SU-DHL-6 (cell line): ENCODE data around the gene TMEM116.

Experiments
- EZH2phosphoT487 ChIP-seq: fragments of 200-600 bp; sonication (generic), shearing (Covaris generic); conservative IDR thresholded peaks from 2 replicates; pipeline ENCODE4 v1.6.1; 2018; ENCODE audit warnings: mild to moderate bottlenecking, antibody characterized with exemption, low read length, moderate library complexity, mixed read lengths
- TF ChIP-seq, protein P1 (sequence below): fragments of 200-600 bp; sonication (generic); IDR thresholded peaks from one replicate; pipeline ENCODE4 v1.5.1; 2017; ENCODE audit warnings: antibody characterized with exemption, mild to moderate bottlenecking, low read length, moderate library complexity; ENCODE audit not compliant: insufficient read depth, poor library complexity, severe bottlenecking

DNA sequence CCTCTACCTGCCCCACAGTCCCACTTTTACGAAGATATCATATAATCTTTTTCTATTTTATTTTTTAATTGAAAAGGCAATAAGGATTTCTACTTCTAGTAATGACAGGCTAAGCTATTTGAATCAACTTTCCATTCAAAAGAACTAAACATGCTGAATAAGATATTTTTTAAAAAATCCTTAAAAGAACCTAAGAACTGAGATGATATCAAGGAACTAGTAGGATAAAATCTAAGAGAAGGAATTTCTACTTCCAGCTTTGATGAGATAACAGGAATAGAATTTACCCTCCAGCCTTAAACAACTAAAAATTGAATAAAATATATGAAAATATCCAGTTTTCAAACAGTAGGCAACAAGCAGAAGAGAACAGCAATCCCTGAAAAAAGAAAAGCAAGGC lies 69.0 kb downstream of the TMEM116 start:
- TF ChIP-seq, protein P1, sequence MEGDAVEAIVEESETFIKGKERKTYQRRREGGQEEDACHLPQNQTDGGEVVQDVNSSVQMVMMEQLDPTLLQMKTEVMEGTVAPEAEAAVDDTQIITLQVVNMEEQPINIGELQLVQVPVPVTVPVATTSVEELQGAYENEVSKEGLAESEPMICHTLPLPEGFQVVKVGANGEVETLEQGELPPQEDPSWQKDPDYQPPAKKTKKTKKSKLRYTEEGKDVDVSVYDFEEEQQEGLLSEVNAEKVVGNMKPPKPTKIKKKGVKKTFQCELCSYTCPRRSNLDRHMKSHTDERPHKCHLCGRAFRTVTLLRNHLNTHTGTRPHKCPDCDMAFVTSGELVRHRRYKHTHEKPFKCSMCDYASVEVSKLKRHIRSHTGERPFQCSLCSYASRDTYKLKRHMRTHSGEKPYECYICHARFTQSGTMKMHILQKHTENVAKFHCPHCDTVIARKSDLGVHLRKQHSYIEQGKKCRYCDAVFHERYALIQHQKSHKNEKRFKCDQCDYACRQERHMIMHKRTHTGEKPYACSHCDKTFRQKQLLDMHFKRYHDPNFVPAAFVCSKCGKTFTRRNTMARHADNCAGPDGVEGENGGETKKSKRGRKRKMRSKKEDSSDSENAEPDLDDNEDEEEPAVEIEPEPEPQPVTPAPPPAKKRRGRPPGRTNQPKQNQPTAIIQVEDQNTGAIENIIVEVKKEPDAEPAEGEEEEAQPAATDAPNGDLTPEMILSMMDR, result no peak
- TF ChIP-seq EZH2phosphoT487, result no peak
